Hematopoietic multipotent progenitor cell treated with erythropoietin and hydrocortisone succinate and interleukin-3 and kit ligand, for 4 days (in vitro differentiated cells): ENCODE data around the gene CCDC136.

Experiments used
- DNase-seq: peaks from one replicate; pipeline ENCODE4 v3.0.0-alpha.2; 2015

Gene CCDC136

DNA sequence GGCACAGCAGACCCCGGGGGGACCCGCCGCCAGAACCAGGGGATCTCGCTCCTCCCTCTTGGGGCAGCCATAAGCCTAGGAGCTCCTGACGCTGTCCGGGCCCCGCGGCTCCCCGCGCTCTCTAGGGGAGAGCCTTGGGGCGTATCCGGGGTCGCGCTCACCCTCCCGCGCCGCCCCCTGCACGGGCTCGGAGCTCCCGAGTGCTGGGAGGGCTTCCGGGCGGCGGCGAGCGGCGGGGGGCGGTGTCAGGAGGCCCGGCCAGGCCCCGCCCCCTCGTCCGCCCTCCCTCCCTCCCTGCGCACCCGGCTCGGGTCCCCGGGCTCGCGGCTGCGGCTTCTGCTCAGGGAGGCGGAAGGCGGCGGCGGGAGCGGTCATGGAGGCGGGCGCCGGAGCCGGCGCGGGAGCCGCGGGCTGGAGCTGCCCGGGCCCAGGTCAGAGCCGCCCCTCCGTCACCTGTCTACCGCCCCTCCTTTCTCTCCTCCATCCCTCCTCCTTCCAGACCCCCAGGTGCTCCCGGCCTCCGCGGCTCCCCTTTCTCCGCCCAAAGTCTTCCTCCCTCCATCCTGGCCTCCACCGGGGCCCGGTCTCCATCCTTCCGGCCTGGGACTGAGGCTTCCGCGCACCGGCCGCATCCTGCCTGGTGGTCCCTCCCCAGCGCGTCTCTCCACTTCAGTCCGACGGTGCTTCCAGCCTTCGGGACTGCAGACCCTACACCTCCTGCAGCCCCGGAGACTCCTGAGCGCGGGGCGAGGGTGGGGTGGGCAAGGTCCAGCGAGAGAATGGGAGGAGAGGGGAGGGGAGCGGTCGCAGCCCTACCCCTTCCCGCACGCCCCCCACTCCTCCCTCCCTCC, at the start of gene CCDC136:
CCDC136 (plus strand) TSS at position 848 of the 851 bp plus-strand sequence. CDS start 444 bp downstream, outside the sequence.
- peak; percentile 83 for DNase-seq

DNA sequence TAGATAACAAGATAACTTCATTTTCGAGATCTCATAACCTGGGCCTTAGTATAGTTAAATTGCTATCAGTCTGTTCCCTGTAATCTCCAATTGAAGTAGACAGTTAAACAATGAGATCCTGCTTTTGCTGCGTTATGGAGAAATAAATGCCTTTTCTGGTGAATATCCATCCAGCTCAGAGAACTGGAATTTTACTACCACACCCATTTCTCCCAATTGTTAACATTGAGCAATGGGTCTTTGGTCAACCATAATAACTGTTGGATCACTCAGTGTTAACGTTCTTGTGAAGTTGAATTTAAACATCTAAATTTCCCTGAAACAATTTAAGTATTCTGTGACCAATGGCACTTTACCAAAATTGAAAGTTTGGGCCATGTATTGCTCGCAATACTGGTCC, 49.6 kb upstream of the CCDC136 start:
- no peak for DNase-seq

DNA sequence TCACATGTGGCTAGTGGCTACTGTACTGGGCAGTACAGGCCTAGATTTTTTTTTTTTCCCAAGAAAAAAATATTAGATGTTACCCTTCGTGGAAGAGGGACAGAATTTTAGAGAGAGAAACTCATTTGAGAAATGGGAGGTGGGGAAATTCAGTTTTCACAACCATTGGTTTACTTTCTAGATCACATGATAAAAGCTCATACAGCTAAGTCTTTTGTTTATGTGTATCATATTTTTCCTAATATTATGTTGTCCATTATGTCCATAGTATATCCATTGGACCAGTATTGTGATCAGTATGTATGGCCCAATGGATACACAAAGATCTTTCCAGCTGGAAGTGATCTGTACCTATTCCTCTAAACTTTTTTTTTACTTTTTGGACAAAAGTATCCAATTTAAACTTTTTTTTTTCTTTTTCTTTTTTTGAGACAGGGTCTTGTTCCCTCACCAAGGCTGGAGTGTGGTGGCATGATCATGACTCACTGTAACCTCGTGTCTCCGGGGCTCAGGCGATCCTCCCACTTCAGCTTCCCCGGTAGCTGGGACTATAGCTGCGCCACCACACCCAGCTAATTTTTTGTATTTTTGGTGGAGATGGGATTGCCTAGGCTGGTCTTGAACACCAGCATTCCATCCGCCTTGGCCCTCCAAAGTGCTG, 48.5 kb upstream of the CCDC136 start:
- DNase-seq, result no peak

DNA sequence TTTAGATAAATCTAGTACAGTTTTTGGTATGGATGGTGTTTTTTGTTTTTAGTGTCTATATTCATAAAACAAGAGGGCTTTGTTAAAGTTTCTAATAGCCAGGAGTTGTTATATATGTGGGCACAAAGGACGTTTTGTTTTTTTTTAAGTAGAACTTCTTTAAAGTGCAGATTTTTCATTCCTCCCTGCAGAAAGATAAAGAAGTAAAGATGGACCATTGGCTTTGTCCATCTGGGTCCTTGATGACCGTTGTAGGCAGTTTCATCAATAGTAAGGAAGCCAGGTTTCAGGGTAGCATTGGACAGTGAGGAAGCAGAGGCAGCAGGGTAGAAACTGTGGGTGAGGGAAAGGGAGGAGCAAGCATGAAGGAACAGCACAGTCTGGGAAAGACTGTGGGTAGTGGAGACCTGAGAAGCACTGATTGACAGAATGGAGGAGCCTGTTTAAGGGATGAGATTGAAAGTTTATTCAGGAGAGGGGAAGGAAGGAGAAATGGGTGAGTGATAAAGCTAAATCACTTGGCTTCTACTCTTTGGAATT, 47.3 kb upstream of the CCDC136 start:
- no peak for DNase-seq

DNA sequence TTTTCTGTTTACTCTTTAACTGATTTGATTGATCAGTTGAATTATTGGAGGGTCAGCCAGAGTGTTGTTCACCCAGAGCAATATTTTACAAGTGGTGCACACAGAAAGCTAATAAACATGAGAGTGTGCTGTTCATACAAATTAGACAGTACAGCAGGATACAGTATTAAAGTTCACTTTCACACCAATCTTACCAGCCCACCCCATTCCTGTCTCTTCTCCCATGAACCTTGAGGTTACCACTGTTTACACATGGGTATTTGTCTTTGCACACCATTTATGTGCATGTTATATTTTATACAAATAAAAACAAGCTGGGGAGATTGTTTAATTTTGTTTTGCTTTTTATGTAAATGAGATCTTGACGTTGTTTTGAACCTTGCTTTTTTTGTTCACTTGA, 46.1 kb upstream of the CCDC136 start:
- no peak for DNase-seq

DNA sequence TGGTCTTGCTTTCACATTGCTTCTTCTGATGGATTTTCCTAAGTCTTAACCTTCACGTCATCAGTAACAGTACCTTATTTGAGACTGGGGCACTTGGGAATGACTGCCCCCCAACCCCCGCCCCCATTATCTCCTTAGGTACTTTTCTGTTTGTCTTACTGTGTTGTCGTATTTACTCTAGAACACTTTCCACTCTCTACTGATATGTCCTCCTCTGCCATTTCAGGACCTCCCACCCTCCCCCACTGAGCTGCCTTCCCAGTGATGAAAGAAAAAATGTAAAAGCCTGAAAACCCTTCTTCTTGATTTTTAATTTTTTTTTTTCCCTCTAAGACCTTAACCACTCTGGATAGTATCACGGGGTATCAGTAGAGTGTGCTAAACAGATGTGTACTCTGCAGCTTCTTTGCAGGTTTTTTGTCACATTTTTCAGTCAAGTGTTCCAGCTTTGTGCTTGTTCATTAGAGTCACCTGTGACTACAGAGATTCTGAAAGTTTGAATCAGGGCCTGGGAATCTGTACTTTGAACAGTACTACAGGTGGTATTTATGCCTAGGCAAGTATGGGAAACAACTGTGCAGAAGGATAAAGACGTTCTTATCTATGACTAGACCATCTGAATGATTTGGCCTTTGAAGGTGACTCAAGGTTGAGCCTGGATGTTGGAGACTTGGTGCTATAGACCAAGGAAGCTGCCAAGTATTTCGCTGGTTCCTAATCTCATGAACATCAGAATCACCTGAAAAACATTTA, 44.3 kb upstream of the CCDC136 start:
- DNase-seq, result no peak

DNA sequence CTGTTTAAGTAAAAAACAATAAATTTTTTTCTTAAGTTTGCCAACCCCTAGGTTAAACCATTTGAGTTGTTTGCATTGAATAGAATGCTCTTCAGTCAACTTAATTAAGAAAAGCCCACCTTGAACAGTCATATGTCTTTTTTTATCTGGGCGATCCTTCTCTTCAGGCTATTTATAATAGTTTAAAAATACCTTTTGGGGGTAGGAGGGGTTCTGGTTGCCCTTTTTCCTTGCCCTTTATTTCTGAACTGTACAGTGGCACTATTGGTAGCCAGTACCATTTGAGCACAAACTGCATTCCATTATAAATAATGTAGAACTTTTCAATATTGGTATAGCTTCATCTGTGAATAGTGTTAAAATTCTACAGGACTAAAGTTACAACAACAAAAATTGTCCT, 39.5 kb upstream of the CCDC136 start:
- DNase-seq, result no peak

DNA sequence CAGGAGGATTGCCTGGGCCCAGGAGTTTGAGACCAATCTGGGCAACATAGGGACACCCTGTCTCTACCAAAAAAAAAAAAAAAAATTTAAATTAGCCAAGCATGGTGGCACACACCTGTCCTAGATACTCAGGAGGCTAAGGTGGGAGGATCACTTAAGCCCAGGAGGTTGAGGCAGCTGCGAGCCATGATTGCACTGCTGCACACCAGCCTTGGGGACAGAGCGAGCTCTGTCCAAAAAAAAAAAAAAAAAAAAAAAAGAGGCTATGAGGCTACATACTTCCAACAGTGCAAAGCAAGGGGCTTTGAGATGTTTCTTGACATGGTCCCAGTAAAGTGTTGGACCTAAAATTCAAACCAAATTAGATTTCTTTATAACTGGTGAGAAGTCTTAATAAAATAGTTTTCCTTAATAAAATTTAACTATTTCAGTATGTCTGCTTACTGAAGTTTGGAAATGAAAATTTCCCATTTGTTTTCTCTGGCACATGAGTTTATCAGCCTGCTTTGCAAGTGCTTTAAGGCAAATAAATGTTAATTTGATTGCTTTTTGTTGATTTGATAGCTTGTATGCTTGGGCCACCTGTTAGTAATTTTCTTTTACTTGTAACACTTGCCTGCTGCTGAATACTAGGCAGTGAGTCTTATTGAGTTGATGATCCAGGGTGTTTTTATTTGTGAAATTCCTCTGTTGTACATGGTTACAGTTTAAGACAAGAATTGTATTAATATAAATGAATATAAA, 36.5 kb upstream of the CCDC136 start:
- no peak for DNase-seq

DNA sequence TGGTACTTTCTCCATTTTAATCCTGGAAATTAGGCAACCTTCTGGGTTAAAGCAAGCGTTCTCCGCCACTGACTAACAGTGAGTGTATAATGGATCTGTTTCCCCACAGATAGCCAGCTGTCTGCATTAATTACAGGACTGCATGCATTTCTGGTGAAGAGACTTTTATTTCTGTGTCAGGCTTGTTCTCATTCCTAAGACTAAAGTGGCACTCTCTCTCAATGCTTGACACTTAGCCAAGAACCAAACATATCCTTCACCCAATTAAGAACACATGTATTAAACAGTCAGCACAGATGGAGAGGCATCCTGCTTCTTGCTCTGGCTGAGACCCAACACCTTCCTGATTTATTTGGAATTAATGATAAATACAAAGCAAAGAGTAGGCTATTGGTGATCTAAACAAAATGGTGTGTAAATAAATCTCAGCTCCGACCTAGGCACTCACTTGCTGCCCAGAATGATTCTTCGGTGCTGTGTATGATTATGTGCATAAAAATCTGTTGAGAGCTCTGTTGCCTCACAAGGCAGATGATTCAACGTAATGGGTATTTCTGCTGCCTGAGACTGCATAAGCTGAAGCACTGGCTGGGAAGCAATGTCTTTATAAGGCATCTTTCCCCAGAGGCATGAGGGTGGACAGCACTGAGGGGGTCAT, 35.8 kb upstream of the CCDC136 start:
- DNase-seq, result no peak

DNA sequence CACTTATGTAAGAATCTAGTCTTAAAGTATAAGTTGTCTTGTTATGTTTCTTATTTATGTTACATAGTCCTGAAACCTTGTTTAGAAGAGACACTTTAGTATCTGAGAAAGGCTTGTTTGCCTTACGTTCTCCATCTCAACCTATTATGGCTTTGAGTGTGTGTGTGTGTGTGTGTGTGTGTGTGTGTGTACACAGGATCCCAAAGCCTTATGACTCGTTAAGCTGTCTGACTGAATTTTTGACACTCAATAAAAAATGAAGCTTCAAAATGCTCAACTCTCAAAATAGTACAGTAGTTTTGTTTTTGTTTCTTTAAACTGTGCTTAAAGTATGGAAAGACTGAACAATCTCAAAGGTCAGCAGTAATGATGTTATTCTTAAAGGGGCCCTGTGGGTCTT, 34.6 kb upstream of the CCDC136 start:
- no peak for DNase-seq

DNA sequence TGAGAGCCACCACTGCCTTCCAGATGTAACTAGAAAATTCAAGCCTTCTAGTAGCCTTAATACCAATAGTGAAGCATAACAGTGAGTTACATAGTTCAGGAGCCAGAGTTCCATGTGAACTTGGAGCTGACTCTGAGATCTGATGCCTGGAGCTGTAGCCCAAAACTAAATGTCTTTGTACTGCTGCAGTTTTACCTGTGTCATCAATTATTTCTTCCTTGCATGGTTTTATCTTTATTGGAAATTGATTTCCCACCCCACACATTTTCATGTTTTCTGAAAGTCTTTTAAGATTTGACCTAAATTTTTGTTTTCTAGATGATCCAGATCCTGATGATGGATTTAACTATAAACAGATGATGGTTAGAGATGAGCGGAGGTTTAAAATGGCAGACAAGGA, 33.2 kb upstream of the CCDC136 start:
- no peak for DNase-seq

DNA sequence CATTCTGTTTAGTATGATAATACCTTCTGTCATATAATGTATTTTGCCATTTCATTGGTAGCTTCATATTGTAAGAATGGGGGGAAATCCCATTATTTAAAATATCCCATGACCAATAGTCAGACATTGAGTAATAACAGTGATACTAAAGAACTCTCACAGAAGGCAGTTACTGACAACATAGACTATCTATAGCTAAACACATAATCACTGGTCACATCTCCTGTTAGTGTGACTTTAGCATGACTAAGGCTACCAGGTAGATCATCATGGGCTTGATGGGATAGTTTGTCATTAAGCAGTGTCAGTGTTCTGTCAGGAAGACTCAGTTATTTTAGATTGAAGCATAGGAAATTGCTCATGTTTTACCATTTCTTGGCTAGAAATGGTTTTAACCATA, 32.5 kb upstream of the CCDC136 start:
- no peak for DNase-seq

DNA sequence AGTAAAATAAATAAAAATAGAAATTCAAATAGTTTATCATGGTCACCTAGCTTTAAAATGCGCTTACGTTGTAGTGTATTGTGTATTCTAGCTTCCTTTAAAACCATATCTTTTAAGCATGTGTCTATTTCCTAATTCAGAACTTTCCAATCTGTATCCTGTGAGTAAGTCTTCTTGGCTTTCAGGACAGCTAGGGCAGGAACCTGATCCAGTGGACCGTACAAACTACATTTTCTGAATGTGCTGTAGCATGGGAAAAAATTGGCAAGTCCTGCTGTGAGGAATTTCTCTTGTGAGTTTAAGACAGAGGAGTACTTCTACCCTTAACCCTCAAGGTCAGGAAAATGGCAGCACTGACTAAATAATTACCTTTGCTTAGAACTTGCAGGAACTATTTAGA, 28.2 kb upstream of the CCDC136 start:
- DNase-seq, result no peak

DNA sequence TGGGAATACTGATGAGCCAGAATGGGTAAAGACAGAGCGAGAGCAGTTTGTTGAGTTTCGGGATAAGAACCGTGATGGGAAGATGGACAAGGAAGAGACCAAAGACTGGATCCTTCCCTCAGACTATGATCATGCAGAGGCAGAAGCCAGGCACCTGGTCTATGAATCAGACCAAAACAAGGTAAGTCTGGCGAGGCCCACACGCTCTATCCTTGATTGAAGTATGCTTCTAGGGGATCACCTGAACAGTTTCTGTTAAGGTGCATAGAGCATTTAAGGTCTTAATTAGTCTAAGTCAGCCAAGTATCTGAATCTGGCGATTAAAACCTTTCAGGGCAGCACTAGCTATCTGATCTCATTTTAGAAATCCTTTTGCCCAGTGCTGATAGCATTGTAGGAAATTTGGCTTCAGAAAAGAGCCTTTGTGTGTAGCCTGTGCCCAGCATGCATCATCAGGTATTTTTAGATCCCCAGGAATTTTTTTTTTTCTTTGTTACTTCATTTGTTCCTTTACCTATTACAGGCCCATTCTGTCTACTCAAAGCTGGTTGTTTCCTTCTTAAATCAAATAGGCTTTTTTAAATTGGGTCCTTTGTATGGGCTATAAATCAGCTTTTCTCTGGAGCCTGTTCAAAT, 24.2 kb upstream of the CCDC136 start:
- DNase-seq, result no peak

DNA sequence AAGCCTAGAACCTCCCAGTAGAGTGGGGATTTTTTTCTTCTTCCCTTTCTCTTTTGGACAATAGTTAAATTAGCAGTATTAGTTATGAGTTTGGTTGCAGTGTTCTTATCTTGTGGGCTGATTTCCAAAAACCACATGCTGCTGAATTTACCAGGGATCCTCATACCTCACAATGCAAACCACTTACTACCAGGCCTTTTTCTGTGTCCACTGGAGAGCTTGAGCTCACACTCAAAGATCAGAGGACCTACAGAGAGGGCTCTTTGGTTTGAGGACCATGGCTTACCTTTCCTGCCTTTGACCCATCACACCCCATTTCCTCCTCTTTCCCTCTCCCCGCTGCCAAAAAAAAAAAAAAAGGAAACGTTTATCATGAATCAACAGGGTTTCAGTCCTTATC, 21.5 kb upstream of the CCDC136 start:
- peak; percentile 61 for DNase-seq

DNA sequence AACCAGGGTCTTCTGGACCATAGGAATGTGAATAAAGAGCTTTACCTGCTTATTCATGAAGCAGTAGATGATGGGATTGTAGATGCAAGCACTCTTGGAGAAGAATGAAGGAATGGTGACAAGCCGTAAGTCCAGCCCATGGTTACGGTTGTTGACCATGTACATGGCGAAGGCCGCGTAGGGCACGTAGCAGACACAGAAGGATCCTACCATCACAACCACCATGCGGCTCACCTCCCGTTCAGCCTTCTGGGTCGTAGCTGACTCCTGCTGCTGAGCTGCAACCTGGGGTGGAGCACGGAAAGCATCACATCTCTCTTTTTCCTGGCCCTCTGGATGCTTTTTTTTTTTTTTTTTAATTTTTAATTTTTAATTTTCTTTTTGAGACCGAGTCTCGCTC, 18.2 kb upstream of the CCDC136 start:
- DNase-seq, result no peak

DNA sequence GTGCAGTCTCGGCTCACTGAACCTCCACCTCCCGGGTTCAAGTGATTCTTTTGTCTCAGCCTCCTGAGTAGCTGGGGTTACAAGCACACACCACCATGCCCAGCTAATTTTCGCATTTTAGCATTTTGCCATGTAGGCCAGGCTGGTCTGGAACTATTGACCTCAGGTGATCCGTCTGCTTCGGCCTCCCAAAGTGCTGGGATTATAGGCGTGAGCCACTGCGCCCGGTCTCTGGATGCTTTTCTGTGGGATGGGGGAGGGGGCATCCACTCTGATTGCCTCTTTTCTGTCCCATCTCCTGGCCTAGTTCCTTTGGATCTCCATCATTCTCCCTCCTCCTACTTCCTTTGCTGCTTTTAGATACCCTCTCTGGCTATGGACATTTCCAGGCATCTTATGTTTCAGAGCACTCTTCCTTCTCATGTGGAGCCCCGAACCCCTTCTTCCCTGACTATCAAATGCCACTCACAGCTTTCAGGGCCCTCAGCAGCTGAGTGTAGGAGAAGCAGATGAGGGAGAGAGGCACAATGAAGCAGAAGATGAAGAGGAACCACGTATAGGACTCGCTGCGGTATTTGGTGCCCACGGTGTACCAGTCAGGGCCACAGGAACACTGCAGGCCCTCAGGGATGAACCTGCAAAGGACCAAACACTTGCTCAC, 17.6 kb upstream of the CCDC136 start:
- DNase-seq, result no peak

DNA sequence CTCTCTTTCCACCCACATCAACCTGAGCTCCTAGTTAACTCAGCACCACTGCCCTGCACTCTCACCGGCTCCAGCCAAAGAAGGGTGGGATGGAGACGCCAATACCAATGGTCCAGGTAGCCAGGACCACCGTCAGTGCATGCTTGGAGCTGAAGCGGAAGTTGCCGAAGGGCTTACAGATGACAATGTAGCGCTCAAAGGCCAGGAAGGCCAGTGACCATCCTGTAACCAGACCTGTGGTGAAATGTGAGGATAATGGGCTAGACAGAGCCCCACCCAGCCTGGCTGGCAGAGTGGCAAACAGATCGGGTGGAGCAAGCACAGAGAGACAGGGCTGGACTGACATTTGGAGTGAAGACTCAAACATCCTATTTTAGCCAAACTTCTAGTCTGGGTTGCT, 16.8 kb upstream of the CCDC136 start:
- no peak for DNase-seq

DNA sequence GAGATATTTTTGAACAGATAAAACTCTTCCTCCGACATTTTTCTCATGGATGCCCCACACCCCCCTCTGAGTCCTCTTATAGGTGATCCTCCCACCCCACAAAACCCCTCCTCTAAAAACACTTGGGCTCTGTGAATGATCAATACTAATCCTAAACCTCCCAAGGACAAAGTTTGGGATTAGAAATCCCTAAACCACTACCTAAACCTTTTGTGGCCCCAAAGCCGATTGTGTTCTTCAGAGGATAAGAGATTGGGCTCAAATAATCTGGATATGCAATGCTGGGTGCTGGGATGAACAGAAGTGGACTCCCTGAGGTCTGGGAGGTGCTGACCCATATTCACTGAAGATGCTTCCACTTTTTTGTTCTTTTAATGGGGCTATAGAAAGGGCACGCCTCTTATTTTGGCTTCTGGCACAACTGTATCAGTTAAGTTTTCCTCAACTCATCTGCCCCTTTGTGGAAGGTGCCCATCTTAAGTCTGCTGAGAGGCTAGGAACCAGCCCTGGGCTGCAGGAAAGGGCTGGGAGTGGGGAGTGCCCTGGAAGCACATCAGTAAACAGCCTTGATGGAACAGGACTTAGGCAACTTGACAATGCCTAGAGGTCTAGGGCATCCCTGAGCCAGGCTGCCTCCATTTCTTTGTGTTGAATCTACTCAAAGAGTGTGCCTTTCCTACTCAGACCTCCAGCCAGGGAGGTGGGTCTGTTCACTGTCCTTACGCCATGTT, 15.9 kb upstream of the CCDC136 start, which contains the start of gene OPN1SW:
OPN1SW (minus strand) TSS at position 51 of the 731 bp plus-strand sequence; CDS start at position 38, 13 bp downstream.
- no peak for DNase-seq
